Measurements from ENCODE around the gene ZAP70.

Gene ZAP70

GRCh38 chr2:97718051-97718882, 4.9 kb downstream of the ZAP70 start:
- peak; percentile 67 to 79 for ATAC-seq

- ATAC-seq: peak; percentile 2 to 5
These were observed 5.6 kb downstream of the ZAP70 start for GRCh38 chr2:97718942-97719341.

GRCh38 chr2:97719362-97720155, 6.2 kb downstream of the ZAP70 start:
- ATAC-seq: no peak

- ATAC-seq: no peak
These were observed 7.4 kb downstream of the ZAP70 start for GRCh38 chr2:97720746-97721145.

GRCh38 chr2:97722227-97722626, 8.9 kb downstream of the ZAP70 start:
- no peak for ATAC-seq

GRCh38 chr2:97723156-97724072, 10.0 kb downstream of the ZAP70 start:
- ATAC-seq: no peak

GRCh38 chr2:97724073-97724410, 10.7 kb downstream of the ZAP70 start:
- ATAC-seq: no peak

GRCh38 chr2:97724501-97724900, 11.1 kb downstream of the ZAP70 start:
- ATAC-seq: no peak

- no peak for ATAC-seq
These were observed 11.7 kb downstream of the ZAP70 start for GRCh38 chr2:97724946-97725688.

GRCh38 chr2:97726261-97727064, 13.1 kb downstream of the ZAP70 start:
- no peak for ATAC-seq

GRCh38 chr2:97727296-97727695, 13.9 kb downstream of the ZAP70 start:
- ATAC-seq: no peak

- peak; percentile 61 to 74 for ATAC-seq
These were observed 14.8 kb downstream of the ZAP70 start for GRCh38 chr2:97728091-97728731.

- ATAC-seq: no peak
These were observed 16.9 kb downstream of the ZAP70 start for GRCh38 chr2:97730245-97730644.

GRCh38 chr2:97731274-97732020, 18.1 kb downstream of the ZAP70 start:
- ATAC-seq: no peak

GRCh38 chr2:97732436-97733340, 19.3 kb downstream of the ZAP70 start:
- no peak for ATAC-seq

- no peak for ATAC-seq
These were observed 20.1 kb downstream of the ZAP70 start for GRCh38 chr2:97733341-97734035.

GRCh38 chr2:97734061-97735051, 21.0 kb downstream of the ZAP70 start:
- ATAC-seq: no peak

Measured in activated CD4-positive, CD25-positive, alpha-beta regulatory T cell treated with anti-CD3 and anti-CD28 coated beads, Interleukin-2, amount 50 U/mL, for 24 hours (primary cell).